ENCODE results near the gene MSS51.

- TF ChIP-seq EZH2 (IDR thresholded peaks at IDR 0.05; ENCODE audit: borderline replicate concordance, low read depth, low read length, severe bottlenecking) = no peak
- TF ChIP-seq, protein P1, sequence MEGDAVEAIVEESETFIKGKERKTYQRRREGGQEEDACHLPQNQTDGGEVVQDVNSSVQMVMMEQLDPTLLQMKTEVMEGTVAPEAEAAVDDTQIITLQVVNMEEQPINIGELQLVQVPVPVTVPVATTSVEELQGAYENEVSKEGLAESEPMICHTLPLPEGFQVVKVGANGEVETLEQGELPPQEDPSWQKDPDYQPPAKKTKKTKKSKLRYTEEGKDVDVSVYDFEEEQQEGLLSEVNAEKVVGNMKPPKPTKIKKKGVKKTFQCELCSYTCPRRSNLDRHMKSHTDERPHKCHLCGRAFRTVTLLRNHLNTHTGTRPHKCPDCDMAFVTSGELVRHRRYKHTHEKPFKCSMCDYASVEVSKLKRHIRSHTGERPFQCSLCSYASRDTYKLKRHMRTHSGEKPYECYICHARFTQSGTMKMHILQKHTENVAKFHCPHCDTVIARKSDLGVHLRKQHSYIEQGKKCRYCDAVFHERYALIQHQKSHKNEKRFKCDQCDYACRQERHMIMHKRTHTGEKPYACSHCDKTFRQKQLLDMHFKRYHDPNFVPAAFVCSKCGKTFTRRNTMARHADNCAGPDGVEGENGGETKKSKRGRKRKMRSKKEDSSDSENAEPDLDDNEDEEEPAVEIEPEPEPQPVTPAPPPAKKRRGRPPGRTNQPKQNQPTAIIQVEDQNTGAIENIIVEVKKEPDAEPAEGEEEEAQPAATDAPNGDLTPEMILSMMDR (IDR thresholded peaks at IDR 0.05; ENCODE audit: extremely low read depth in 1 of 2, insufficient read depth in 1 of 2, low read depth in 1 of 2, low read length in 2 of 2) = no peak
- TF ChIP-seq POLR2A (IDR thresholded peaks at IDR 0.05; ENCODE audit: low read depth, low read length) = no peak
These were observed 7.0 kb downstream of the MSS51 start for GRCh38 chr10:73426318-73426717.
